NOMO-1 treated with DMSO at 0.1 percent for 48 hours (cell line): ENCODE results near the gene HOXA13.

Experiments used
- DNase-seq: peaks from one replicate; lab custom pipeline; 2025; ENCODE audit not compliant: unreplicated experiment; lab: John Stamatoyannopoulos, UW

HOXA13 gene

DNA sequence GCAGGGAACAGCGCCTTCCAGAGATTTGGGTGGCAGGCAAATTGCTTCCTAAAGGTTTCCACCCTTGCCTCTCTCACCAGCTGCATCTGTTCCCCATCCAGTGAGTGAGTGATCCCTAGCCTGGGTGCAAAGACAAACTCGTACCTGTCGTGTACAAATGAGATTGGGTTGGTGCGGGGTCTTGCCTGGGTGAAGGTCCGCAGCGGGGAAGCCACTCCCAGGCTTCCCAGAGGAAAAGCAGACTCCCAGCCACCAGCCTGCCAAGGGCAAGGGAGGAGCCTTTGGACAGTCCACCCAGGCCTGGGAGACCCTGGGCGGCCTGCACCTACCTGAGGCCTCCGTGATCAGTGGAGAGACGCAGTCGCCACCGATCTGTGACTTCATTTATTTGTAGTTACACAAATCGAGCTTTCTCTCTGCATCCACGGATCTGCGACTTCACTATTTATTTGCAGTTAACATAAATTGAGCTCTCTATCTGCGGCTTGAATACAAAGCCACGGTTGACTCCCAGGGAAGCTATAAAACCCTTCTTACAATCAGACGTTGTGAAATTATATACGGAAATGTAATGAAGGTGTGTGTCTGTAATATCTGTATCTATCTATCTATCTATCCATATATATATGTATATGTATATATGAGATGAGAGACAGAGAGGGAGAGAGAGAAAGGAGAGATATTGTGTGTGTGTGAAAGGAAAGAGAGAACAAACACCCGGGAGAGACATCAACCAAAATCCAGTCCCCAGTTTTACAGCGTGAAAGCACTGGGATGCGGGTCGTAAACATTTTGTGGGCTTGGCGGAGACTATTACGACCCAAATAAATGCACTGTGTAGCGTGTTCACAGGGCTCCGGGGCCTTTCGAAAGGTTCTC, 40.4 kb downstream of the HOXA13 start:
- no peak for DNase-seq

DNA sequence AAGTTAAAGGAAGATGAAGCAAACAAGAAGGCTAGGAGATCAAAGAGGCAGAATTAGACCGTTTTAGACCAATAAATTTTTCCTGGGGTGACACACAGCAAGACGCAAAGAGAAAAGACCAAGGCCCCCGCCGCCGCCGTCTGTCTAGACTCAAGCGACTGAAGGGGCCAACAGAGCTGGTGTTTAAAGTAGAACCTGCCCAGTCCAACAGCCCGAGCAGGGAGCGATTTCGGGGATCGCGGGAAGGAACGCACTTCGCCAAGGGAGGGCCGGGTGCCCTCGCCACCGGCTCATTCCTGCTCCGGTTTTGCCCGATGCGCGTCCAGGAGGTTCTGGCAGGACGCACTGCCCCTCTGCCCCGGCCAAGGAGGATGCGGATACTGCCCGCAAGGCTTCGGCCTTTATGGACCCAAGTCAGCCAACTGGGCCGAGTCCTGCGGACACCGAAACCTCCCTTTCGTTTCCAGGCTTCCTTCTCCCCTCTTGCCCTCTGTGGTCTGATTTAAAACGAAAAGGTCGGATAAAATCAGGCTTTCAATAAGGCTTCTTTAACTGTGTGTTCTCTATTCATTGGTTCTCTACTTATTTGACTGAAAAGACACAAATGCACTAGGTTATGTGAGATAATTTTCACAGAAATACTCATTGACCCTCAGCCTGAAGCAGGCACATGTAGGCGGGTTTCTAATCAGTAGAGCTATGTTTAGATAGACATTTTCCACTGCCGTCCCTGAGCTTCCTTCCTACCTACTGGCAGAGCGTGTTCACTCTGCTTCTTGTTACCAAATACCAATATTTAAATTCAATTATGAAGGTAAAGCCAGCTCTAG, 41.2 kb downstream of the HOXA13 start:
- DNase-seq, result peak; percentile 52

DNA sequence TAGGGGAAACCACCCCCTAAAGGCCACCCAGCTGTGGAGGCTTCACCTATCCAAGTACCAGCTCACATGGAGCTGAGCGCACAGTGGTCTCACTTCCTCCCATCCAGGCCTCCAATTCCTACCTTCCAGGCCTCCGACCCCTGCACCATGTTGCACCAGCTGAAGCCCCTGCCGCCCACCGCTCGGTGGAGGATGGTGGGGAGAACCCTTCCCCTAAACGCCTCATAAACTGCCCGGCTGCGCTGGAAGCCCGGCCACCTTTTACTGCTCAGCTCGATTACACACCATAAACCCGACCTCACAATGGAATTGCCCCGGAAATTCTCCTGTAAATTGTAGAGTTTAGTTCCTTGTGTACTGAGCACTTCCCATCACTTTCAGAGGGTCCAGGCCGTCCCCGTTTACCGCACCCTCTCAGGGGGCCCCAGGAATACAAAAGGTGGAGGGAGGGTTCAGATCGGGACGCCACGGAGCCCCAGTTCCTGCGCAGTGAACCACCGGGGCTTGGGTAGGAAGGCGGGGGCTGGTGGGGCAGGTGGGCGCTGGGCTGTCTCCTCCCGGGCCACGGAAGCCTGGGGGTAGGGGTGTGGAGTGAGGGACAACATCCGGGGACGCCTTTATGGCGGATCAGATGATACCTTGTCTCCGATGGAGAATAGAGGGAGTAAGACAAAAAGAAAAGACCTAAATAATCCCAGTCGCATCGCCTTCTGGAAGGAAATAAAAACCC, 42.0 kb downstream of the HOXA13 start:
- no peak for DNase-seq

DNA sequence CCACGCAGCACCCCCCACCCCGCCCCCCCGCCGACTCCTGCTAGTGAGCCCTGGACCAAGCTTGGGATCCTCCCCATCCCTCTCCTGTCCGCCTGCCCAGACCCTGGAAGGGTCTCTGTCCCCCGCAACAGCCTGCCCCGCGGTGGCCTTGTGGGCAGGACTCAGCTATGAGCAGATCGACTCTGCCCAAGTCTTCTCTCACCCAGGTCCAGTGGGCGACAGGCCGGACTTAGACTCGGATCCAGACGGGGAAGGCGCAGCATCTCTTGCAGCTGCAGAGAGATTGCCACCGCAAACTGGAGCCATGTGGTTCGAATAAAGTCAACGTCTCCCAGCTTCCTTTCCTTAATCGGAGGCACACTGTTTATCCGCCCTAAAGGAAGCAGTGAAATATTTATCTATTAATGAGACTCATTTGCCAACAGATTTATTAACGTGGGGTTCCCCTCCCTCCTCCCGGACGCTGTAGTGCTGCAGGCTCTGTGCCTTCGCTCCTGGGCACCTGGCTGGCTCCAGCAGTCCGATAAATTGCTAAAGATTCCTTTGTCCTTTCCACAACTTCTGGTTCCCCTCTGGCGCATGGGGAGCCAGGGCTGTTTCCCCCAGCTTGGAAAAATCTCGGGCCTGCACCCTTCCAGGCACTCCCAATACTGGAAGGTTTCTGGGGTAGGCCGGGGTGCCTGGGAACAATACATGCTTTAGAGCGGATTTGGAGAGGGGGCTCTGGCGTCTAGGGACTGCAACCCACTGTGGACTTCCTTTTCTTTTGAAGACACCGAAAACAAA, 42.8 kb downstream of the HOXA13 start:
- DNase-seq, result no peak

DNA sequence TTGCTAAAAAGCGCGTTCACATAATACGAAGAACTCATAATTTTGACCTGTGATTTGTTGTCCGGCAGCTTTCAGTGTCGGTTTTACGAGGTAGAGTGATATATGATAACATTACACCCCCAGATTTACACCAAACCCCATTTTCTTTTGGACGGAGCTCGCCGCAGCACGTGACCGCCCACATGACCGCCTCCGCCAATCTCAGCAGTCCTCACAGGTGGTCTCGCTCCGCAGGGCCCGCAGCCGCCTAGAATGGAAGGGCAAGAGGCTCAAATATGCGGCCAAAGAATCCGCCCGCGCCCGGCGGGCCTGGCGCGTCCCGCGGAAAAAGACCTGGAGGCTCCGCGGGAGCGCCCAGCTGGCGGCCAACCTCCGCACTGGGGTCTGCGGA, 43.4 kb downstream of the HOXA13 start, which contains the start of gene HOXA7:
Gene HOXA7 (minus strand): TSS at position 168 of the 391 bp plus-strand sequence. CDS start 130 bp downstream, at position 38.
- DNase-seq, result peak; percentile 75

DNA sequence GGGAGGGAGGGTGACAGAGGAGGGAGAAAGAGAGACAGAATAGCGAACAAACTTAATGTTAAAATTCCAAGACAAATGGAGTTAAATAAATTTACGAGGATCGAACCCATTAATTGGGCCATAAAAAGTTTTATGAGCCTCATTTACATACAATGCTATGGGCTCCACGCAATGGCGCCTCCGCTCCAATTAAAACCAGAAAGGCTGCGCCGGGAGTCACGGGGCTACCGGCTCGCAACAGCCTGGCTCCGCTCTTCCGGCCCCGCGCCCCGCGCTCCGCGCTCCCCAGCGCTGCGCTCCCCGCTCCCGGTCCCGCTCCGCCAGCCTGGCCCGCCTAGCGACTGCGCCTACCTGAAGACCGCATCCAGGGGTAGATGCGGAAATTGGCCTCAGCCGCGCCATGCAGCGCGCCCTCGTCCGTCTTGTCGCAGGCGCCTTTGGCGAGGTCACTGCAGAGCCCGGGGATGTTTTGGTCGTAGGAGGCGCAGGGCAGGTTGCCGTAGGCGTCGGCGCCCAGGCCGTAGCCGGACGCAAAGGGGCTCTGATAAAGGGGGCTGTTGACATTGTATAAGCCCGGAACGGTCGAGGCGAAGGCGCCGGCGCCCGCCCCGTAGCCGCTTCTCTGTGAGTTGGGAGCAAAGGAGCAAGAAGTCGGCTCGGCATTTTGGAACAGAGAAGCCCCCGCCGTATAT, 43.9 kb downstream of the HOXA13 start:
- DNase-seq, result no peak

DNA sequence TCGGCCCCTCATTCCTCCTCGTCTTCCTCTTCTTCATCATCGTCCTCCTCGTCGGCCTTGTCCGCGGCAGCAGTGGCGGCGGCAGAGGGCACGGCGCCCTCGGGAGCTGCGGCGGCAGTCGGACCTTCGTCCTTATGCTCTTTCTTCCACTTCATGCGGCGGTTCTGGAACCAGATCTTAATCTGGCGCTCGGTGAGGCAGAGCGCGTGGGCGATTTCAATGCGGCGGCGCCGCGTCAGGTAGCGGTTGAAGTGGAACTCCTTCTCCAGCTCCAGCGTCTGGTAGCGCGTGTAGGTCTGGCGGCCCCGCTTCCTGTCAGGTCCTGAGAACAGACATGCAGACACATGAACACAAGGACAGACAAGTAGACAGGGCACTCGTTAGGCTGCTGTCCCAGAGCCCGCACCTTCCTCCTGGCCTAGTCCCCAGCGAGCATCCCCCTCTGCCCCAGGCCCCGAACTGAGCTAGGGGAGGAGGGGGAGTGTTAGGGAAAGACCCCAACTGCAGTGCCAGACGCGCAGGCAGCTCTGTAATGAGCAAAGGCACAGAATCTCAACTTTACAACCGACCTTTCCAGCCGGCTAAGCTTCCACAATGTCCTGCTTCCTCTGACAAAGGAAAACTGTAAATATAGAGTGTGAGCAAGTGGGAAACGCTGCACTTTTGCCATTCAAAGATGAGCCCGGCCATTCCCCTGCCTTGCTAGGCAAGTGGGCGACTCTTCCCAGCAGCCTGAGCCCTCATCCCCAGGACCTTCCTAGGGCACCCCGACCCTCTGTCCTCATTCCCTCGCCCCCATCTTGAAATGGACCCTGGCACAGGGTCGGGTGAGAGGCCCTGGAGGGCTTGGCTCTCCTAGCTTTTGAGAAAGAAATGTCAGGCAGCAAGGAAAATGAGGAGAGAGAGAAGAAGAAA, 44.7 kb downstream of the HOXA13 start:
- no peak for DNase-seq

DNA sequence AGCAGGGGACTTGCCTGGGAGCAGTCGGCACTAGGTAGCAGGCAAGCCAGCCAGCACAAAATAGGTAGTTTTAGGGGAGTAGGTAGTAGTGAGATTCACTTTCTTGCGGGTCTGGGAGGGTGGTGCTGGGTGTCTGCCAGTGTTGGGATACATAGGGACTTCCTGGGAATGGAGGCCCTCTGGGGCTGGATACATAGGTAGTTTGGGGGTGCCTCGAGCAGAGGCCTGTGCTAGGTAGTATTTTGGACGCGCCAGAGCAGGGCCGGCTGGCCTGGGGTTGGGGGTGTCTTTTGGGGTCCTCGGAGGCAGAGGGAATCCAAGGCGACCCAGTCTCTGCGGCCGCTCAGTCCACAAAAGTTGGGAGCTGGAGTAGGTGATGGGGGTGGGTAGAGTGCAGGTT, 45.5 kb downstream of the HOXA13 start:
- no peak for DNase-seq

DNA sequence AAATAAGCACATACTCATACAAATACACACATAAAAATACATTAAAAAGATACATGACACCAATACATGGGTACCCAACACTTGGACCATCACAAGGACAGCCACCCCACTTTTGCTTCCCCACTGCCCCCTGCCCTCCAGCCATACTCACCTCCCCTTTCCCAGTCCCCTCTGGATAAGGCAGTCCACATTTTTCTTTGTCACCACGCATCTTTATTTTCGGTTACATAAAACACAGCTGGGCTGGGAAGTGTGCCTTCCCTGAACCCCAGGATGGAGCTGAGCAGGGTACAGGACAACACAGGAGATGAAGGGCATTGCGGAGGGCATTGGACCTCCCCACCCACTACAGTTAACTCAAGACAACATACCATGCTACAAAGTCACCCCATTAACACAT, 46.4 kb downstream of the HOXA13 start:
- DNase-seq, result no peak

DNA sequence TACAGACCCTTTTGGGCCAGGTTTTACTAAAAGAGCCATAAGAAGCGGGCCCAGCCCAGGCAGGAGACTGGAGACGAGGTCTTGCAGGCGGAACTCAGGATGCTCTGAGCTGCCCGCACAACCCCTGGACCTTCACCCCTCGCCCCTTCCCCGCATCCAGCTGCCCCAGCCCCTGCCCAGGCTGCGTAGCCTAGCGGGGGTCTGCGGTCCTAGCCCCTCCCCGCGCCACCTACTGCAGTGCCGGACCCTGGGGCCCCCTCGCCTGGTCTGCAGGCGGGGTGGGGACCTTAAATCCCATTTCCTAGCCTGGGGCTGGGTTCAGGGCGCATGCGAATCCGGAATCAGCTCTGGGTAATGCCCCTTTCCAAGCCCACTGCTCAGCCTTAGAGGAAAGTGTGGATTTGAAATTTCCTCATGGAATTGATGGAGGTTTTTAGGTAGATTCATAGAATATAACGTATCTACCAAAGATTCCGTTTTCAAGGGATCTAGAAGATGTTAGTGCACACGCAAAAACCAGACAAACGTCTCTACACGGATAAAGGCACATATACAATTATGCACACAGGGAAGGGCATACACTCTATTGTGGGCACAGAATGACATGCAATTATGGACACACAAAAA, 47.0 kb downstream of the HOXA13 start:
- no peak for DNase-seq

DNA sequence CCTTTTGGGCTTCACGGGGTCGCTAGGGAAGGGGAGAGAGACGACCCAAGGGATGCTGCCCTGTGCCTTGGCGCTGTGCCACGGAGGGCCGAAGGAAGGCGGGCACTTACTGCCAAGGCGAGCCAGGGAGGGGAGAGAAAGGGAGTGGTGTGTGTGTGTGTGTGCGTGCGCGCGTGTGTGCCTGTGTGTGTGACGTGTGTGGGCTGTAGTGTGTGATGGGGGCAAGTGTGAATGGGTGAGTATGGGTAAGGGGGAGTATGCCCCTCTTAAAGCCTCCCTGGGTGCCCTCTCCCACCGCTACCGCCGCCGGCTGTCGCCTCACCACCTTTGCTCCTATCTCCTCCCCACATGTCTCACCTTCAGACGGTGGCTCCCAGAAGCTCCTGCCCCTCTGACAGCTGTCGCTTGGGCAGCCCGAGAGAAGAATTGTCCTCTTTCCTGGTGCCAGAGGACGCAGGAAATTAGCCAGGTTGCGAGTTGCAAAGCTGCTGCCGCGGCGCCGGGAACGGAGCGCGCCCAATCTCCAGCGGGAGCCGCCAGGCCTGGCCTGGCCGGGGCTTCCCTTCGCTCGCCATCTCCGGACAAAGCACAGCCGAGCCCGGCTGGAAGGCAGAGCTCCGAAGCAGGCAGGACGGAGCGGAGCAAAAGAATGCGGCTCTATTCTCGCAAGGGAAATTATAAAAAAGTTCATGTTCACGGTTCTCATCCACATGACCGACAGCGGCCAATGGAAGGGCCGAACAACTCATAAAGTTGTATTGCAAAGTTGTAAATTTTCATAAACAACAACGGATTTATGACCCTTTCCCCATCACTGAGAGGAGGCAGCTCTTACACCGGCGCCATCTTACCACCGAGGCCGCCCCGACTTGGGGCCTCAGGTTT, 47.7 kb downstream of the HOXA13 start, which contains the start of gene HOXA3:
Gene HOXA3 (minus strand): TSS at position 653 of the 885 bp plus-strand sequence. CDS start 41,943 bp downstream, outside the sequence.
- DNase-seq, result peak; percentile 87

DNA sequence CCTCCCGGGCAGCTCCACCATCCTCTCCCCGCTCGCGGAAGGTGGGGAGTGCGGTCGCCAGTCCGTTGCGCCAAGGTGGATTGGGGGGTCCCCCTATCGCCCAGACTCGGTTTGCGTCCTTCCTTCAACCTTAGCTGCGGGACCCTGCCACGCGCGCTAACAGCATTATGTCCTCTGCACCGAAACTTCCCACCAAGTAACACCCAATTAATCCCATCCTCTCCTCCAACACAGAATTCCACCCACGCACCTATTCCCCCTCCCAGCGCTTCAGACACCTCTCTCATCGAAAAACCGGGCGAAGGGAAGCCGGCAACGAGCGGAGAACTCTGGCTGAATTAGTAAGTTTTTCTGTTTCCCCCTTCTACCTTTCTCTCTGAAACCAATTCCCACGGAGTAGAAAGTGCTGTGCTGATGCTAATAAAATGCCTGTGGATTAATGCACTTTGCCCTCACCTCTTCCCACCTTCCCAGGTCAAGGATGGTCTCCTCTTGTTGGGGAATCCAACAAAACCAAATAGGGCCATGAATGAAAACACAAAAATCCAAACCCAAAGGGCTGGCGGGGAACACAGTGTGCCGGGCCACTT, 48.5 kb downstream of the HOXA13 start:
- DNase-seq, result no peak

DNA sequence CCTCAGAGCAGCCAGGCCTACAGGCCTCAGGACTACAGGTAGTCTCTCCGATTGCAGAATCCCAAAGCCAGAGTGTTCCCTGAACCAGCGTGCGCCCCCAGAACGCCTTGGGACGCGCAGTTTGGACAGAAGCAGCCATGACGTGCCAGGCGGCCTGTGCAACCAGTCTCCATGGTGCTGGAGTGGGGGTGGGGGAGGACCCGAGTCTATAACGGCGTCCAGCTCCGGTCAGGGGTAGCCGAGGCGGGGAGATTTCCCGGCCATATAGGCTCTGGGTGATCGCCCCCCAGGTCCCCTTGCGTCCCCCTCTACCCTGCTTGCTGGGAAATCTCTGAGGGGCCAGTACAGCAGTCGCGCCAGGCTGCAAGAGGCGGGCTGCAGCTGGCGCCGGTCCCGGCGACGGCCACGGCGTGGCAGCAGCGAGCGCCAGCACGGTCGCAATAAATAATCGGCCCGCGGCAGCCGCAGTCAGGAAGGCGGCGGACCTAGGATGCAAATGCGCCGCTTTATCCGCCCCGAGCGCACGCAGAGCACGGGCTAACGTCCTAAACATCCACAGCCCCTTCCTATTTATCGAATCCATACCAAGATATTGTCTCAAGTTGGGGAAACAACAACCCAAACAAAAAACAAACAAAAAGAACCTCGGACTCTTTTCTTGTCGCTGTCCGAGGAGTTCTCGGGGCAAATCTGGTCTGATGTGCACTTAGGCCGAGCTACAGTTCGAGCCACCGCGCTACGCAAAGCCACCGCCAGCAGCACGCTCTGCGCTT, 49.1 kb downstream of the HOXA13 start:
- peak; percentile 59 for DNase-seq

DNA sequence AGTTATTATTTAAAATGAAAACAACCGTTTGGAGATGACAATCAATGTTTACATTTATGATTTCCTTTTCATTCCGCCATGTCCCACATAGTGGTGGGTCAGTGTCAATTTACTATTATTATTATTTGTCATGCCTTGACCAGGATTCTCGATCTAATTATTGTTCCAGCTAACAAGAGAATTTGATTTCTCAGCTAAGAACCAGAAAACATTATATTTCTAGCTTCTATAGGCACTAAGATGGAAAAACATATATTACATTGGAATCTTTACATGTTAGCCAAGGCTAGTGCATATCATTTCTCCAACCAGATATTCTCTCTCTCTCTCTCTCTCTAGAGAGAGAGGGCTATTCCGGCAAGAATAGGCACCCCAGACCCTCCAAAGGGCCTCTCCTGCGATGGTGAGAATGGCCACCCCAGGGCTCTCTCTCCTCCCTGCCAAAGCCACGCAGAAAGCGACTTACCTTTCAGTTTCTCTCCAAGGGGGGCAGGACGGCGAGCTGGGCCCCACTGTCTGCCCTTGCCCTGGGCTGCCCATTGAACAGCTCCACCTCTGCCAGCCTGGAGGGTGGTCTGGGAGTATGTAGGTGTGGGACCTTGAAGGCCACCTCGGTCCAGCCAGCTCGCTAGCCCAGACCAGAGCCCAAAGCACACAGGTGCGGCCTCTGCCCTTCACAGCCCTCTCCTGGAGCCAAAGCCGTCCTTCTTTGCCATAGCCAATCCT, 49.9 kb downstream of the HOXA13 start:
- no peak for DNase-seq
